NCI-H2107 treated with DMSO at 0.1 percent for 48 hours (cell line): ENCODE measurements around the gene SHANK3.

Source experiments
- DNase-seq: peaks from one replicate; lab custom pipeline; 2025; ENCODE audit not compliant: unreplicated experiment; lab: John Stamatoyannopoulos, UW

The SHANK3 gene

DNA sequence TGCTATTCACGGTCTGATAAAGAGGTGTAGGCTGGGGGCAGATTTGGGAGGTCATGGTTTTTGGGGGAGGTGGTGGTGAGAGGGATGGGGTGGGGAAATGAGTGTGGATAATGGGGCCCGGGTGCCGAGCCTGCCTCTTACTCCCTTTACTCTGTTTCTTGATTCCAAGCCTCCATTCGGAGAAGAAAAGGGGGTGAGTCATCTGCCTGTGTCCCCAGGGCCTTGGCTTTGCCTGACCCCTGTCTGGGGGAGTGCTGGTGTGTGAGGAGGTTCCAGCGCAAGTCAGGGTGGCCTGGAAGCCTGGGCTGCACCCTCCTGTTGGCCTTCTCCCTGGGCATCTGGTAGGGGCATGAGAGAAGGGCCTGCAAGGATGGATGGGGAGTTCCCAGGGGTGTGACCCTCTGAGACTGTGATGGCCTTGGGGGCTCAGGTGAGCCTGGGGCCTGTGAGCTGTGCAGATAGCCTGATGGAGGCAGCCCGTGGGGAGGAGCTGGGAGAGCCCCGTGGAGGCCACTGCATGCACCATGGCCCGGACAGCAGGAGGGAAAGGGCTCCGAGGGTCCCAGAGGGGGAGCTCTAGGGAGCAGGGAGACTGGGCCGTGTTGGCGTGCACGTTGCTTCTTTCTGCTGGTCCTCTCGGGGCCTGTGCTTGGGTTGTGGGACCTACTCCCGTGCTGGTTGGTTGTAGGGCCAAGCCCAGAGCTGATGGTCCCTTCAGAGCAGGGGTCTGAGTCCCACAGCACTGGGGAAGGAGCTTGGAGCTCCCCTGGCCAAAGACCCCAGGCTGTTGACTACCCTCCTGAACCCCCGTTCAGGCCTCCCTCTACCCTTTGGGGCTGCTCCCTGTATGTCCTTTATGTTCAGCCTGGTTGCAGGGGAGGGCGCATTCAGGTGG is 39.1 kb downstream of the SHANK3 start:
- DNase-seq = no peak

DNA sequence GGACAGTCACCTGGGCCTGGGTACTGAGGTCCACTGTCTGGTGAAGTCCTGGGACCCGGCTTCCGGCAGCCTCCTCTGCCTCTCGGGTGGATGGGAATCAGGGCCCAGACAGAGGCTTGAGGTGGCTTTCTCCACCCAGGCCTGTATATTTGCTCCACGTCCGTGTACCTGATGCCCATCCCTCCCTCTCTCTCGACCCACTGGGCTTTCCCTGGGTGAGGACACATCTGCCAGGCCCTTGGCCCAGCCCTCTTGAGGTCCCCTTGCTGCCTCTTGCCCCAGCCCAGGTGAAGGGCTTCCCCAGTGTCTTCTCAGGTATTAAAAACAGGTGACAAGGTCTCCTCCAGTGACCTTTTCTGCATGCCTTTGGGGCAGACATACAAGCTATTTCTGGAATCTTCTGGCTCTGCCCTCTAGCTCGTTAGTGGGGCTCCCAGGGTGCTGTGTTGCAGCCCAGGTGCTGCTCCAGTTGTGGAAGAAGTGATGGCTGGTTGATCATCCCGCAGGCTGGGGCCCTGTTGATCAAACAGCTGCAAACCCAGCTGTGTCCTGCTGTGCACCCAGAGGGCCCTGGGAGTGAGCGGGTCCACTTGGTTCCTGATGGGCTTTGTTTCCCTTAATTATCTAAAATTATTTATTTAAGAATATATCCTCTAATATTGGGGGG is 39.9 kb downstream of the SHANK3 start:
- no peak for DNase-seq

DNA sequence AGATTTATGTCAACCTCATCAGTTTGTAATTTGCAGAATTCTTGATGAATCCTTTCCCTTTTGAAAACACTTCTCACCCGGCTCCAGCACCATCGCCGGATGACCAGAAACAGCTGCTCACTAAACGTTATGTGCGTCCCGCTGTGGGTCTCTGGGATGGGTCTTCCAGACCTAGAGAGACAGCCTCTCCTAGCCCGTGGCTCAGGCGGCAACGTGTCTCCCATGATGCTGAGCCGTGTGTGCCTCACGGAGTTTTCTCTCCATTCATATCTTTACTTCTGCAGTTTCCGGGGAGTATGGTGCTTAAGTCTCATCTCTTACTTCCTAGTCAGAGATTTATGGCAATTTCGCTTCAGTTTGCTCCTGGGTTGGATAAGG is 40.4 kb downstream of the SHANK3 start:
- DNase-seq = no peak

DNA sequence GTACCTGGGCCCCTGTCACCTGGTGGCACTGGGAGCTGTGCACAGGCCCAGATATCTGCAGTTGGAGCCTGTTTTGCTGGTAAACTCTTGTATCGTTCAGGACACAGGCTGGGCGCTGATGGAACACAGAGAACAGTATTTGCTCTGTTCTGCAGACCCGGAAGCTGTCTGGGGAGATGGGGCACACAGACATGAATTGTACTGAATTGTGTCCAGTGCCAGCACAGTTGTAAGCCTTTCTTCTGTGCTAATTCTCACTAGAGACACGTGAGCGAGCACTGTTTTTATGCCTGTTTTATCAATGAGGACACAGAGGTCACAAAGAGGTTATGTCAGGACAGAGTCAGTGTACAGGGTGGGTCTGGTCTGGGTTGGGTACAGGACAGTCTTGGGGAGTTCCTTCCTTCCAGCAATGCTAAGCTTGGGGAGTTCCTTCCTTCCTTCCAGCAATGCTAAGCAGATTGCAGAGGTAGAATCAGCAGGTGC is 41.0 kb downstream of the SHANK3 start:
- DNase-seq = no peak

- no peak for DNase-seq
These were observed 41.5 kb downstream of the SHANK3 start for GRCh38 chr22:50714150-50714549.

- DNase-seq = no peak
These were observed 42.1 kb downstream of the SHANK3 start for GRCh38 chr22:50714631-50715179.

GRCh38 chr22:50715250-50715649 is 42.6 kb downstream of the SHANK3 start:
- no peak for DNase-seq

- DNase-seq = no peak
These were observed 43.2 kb downstream of the SHANK3 start for GRCh38 chr22:50715776-50716175.

GRCh38 chr22:50716290-50717024 is 43.8 kb downstream of the SHANK3 start:
- no peak for DNase-seq

DNA sequence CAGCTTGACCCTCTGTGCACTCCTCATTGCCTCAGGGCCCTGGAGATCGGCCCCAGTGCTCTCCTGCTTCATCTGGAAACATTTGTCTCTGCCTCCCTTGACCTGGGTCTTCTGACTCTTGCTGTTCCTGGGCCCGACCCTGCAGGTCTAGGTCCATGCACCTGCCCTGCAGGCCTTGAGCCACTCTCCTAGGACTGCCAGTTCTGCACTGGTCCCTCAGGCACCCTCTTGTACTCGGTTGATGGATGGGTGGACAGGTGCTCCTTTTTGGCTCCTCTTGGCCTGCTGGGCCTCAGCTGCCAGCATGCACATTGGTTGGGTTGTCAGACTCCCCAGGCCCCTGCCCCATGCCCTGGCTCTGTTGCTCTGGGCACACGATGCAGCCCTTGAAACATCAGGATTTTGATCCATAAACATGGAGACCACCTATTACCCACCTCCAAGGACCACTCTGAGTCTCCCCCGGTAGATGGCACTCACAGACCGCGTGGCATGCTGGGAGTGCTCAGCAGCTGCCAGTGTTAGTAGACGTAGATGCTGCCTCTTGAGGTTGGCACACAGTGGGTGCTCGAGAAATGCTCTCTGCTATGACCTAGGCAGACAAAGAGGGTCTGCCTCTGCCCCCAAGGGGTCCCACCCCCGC is 45.2 kb downstream of the SHANK3 start:
- DNase-seq = no peak

- no peak for DNase-seq
These were observed 45.7 kb downstream of the SHANK3 start for GRCh38 chr22:50718352-50718709.

DNA sequence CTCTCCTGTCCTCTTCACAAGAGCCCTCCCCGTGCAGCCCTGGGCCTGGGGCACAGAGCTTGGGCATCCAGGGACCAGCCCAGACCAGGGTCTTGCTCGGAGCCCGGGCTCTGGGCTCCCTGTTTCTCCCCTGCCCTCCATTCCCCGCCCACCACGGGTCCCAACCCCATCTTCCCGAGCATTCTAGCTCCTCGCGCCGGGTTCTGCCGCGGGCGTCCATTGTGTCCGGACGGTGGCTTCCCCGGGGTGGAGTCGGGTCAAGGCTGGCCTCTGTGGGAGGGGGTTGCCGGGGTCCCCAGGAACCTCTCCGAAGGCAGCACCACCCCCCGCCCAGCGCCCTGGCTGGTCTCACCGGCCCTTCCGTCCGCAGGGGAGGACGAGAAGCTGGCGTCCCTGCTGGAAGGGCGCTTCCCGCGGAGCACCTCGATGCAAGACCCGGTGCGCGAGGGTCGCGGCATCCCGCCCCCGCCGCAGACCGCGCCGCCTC is 47.2 kb downstream of the SHANK3 start:
- no peak for DNase-seq

- no peak for DNase-seq
These were observed 48.0 kb downstream of the SHANK3 start for GRCh38 chr22:50720301-50721256.

DNA sequence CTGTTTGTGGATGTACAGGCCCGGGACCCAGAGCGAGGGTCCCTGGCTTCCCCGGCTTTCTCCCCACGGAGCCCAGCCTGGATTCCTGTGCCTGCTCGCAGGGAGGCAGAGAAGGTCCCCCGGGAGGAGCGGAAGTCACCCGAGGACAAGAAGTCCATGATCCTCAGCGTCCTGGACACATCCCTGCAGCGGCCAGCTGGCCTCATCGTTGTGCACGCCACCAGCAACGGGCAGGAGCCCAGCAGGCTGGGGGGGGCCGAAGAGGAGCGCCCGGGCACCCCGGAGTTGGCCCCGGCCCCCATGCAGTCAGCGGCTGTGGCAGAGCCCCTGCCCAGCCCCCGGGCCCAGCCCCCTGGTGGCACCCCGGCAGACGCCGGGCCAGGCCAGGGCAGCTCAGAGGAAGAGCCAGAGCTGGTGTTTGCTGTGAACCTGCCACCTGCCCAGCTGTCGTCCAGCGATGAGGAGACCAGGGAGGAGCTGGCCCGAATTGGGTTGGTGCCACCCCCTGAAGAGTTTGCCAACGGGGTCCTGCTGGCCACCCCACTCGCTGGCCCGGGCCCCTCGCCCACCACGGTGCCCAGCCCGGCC is 48.7 kb downstream of the SHANK3 start:
- no peak for DNase-seq

DNA sequence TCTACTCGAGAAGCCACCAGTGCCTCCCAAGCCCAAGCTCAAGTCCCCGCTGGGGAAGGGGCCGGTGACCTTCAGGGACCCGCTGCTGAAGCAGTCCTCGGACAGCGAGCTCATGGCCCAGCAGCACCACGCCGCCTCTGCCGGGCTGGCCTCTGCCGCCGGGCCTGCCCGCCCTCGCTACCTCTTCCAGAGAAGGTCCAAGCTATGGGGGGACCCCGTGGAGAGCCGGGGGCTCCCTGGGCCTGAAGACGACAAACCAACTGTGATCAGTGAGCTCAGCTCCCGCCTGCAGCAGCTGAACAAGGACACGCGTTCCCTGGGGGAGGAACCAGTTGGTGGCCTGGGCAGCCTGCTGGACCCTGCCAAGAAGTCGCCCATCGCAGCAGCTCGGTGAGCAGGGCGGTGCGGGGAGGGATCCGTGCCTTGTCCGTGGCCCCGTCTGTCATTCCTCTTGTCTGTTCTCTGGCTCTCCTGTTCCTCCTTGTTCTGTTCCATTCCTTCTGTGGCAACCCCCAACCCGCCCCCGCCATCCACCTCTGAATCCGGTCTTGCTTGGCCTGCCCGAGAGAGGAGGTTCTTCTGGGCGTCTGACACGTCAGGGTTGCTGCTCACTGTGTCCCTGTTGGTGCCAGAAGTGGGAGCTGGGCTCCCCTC is 49.6 kb downstream of the SHANK3 start:
- no peak for DNase-seq
